ENCODE results near the gene MYO5C. TPM values are rescaled to one million over a fixed set of nuclear protein-coding genes. Genes with fewer than 3 reads are reported as not detected.

Gene MYO5C
- total RNA-seq, 1 experiment from 2014 or later: 28.2 TPM

GRCh38 chr15:52317688-52318087 lies 22.1 kb upstream of the MYO5C start:
- no peak overlapping the region for H3K27ac ChIP-seq (ENCODE audit: low read length)
- intact Hi-C loops (cut with micrococcal nuclease; ENCODE audit: unreplicated experiment): no loop called here
- ChIA-PET POLR2A (no interaction called here), CTCF (no interaction called here)
- H3K36me3 ChIP-seq (ENCODE audit: control insufficient read depth, insufficient read depth, low read length): peaks cover 9% of the 10 kb centered on the region
- TF ChIP-seq TCF7L2 (IDR thresholded peaks at IDR 0.05; ENCODE audit: low read depth, low read length): no peak
- TF ChIP-seq SIN3A (IDR thresholded peaks at IDR 0.05; ENCODE audit: borderline replicate concordance, insufficient read depth, low read depth, low read length): no peak
- no peak for TF ChIP-seq POLR2AphosphoS5 (IDR thresholded peaks at IDR 0.05; ENCODE audit: low read depth, low read length)
- TF ChIP-seq REST (IDR thresholded peaks at IDR 0.05; ENCODE audit: insufficient read depth in 1 of 2, low read depth in 2 of 2, low read length in 1 of 2): no peak
- TF ChIP-seq, protein P1, sequence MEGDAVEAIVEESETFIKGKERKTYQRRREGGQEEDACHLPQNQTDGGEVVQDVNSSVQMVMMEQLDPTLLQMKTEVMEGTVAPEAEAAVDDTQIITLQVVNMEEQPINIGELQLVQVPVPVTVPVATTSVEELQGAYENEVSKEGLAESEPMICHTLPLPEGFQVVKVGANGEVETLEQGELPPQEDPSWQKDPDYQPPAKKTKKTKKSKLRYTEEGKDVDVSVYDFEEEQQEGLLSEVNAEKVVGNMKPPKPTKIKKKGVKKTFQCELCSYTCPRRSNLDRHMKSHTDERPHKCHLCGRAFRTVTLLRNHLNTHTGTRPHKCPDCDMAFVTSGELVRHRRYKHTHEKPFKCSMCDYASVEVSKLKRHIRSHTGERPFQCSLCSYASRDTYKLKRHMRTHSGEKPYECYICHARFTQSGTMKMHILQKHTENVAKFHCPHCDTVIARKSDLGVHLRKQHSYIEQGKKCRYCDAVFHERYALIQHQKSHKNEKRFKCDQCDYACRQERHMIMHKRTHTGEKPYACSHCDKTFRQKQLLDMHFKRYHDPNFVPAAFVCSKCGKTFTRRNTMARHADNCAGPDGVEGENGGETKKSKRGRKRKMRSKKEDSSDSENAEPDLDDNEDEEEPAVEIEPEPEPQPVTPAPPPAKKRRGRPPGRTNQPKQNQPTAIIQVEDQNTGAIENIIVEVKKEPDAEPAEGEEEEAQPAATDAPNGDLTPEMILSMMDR (IDR thresholded peaks at IDR 0.05): no peak
- H3K4me1 ChIP-seq (ENCODE audit: control insufficient read depth, insufficient read depth, low read length): no peaks in the 10 kb centered on the region
- no peaks in the 10 kb centered on the region for H3K9me3 ChIP-seq (ENCODE audit: control insufficient read depth, insufficient read depth, low read depth, low read length)
- no peak overlapping the region for H3K4me3 ChIP-seq (ENCODE audit: low read depth in 2 of 2, low read length in 2 of 2)
- in situ Hi-C loops (cut with HindIII; ENCODE audit: low pct_unique_long_range_greater_than_20kb, low sequenced_read_pairs): no loop called here
- no peaks in the 10 kb centered on the region for H3K27me3 ChIP-seq (ENCODE audit: control insufficient read depth, insufficient read depth, low read length)
- DNase-seq (ENCODE audit: low read depth, low spot score) (no peak), ATAC-seq (no peak)
- BruUV-seq (replicated peaks): no TSS peak

- H3K27me3 ChIP-seq (ENCODE audit: control insufficient read depth, insufficient read depth, low read length): no peaks in the 10 kb centered on the region
- no peaks in the 10 kb centered on the region for H3K9me3 ChIP-seq (ENCODE audit: control insufficient read depth, insufficient read depth, low read depth, low read length)
- BruUV-seq (replicated peaks): no TSS peak
- H3K36me3 ChIP-seq (ENCODE audit: control insufficient read depth, insufficient read depth, low read length): peaks cover 9% of the 10 kb centered on the region
- no peak overlapping the region for H3K27ac ChIP-seq (ENCODE audit: low read length)
- TF ChIP-seq, protein P1 (IDR thresholded peaks at IDR 0.05): no peak
- no peak for TF ChIP-seq POLR2AphosphoS5 (IDR thresholded peaks at IDR 0.05; ENCODE audit: low read depth, low read length)
- TF ChIP-seq REST (IDR thresholded peaks at IDR 0.05; ENCODE audit: insufficient read depth in 1 of 2, low read depth in 2 of 2, low read length in 1 of 2): no peak
- TF ChIP-seq SIN3A (IDR thresholded peaks at IDR 0.05; ENCODE audit: borderline replicate concordance, insufficient read depth, low read depth, low read length): no peak
- TF ChIP-seq TCF7L2 (IDR thresholded peaks at IDR 0.05; ENCODE audit: low read depth, low read length): no peak
- intact Hi-C loops (cut with micrococcal nuclease; ENCODE audit: unreplicated experiment): no loop called here
- DNase-seq (ENCODE audit: low read depth, low spot score) (no peak), ATAC-seq (no peak)
- ChIA-PET CTCF (no interaction called here), POLR2A (no interaction called here)
- in situ Hi-C loops (cut with HindIII; ENCODE audit: low pct_unique_long_range_greater_than_20kb, low sequenced_read_pairs): no loop called here
- no peak overlapping the region for H3K4me3 ChIP-seq (ENCODE audit: low read depth in 2 of 2, low read length in 2 of 2)
- no peaks in the 10 kb centered on the region for H3K4me1 ChIP-seq (ENCODE audit: control insufficient read depth, insufficient read depth, low read length)
Measured at GRCh38 chr15:52317022-52317421, 21.4 kb upstream of the MYO5C start.

Data from Panc1 (cell line).